Neural cell (in vitro differentiated cells): Measurements from ENCODE around the gene MYPN. TPM values are rescaled to one million over a fixed set of nuclear protein-coding genes. Genes with fewer than 3 reads are reported as not detected.

Experiments used
- H2AFZ ChIP-seq: fragments of 200-600, 300-800 bp; sonication (generic), shearing (Covaris generic); 2 replicates; pipeline ENCODE4 v1.6.0; 2014; ENCODE audit warnings: low read depth, mild to moderate bottlenecking, antibody characterized with exemption, low read length, moderate library complexity
- H3F3A ChIP-seq: fragments of 200-600 bp; shearing (Covaris generic); 2 replicates; pipeline ENCODE4 v1.6.1; 2016; ENCODE audit warnings: mild to moderate bottlenecking, moderate library complexity, mixed read lengths, antibody characterized with exemption, low read length; ENCODE audit not compliant: insufficient read depth, poor library complexity, severe bottlenecking
- H3K27ac ChIP-seq: fragments of 200-600, 300-800 bp; sonication (generic), shearing (Covaris generic); 2 replicates; pipeline ENCODE4 v1.5.1; 2014; ENCODE audit warnings: mild to moderate bottlenecking, low read length, moderate library complexity
- H3K27me3 ChIP-seq: fragments of 300-800, 200-600 bp; sonication (generic), shearing (Covaris generic); 2 replicates; pipeline ENCODE4 v1.6.0; 2014; ENCODE audit warnings: mild to moderate bottlenecking, low read depth, low read length, moderate library complexity; ENCODE audit not compliant: insufficient read depth
- H3K36me3 ChIP-seq: fragments of 300-800, 200-600 bp; sonication (generic), shearing (Covaris generic); 2 replicates; pipeline ENCODE4 v1.5.1; 2014; ENCODE audit warnings: mild to moderate bottlenecking, antibody characterized with exemption, low read length, moderate library complexity; ENCODE audit not compliant: insufficient read depth
- H3K4me2 ChIP-seq: fragments of 300-800, 200-600 bp; sonication (generic), shearing (Covaris generic); 2 replicates; pipeline ENCODE4 v1.6.0; 2014; ENCODE audit warnings: mild to moderate bottlenecking, low read length
- H3K4me3 ChIP-seq: fragments of 300-800, 200-600 bp; sonication (generic), shearing (Covaris generic); 2 replicates; pipeline ENCODE4 v1.5.1; 2014; ENCODE audit warnings: mild to moderate bottlenecking, low read length, moderate library complexity
- H3K79me2 ChIP-seq: fragments of 200-600 bp; shearing (Covaris generic); replicated peaks from 2 replicates; pipeline ENCODE4 v1.6.0; 2014; ENCODE audit warnings: mild to moderate bottlenecking, low read length, moderate library complexity; ENCODE audit not compliant: insufficient read depth
- H3K9ac ChIP-seq: fragments of 300-800, 200-600 bp; sonication (generic), shearing (Covaris generic); 2 replicates; pipeline ENCODE4 v1.6.1; 2016; ENCODE audit warnings: mild to moderate bottlenecking, low read length, mixed read lengths
- H3K9me2 ChIP-seq: fragments of 200-600 bp; shearing (Covaris generic); 2 replicates; pipeline ENCODE4 v1.6.1; 2016; ENCODE audit warnings: mild to moderate bottlenecking, low read length, mixed read lengths; ENCODE audit not compliant: insufficient read depth
- H3K9me3 ChIP-seq: fragments of 200-600, 300-800 bp; sonication (generic), shearing (Covaris generic); 2 replicates; pipeline ENCODE4 v1.6.1; 2016; ENCODE audit warnings: mild to moderate bottlenecking, mixed run types, low read length, moderate library complexity, mixed read lengths
- H4K20me1 ChIP-seq: fragments of 200-600 bp; shearing (Covaris generic); 2 replicates; pipeline ENCODE4 v1.6.1; 2016; ENCODE audit warnings: mild to moderate bottlenecking, mixed run types; ENCODE audit not compliant: insufficient read depth
- EP300 ChIP-seq: fragments of 450-650 bp; conservative IDR thresholded peaks from 2 replicates; pipeline ENCODE4 v1.6.1; 2014; ENCODE audit warnings: antibody characterized with exemption, mild to moderate bottlenecking, moderate library complexity; ENCODE audit not compliant: poor library complexity, severe bottlenecking
- EZH2 ChIP-seq: fragments of 200-600, 300-800 bp; shearing (Covaris generic), sonication (generic); IDR thresholded peaks from 2 replicates; pipeline ENCODE4 v1.6.1; 2014; ENCODE audit warnings: antibody characterized with exemption, low read length, borderline replicate concordance, mild to moderate bottlenecking; ENCODE audit not compliant: insufficient read depth, poor library complexity, severe bottlenecking
- MXI1 ChIP-seq: fragments of 450-650 bp; conservative IDR thresholded peaks from 2 replicates; pipeline ENCODE4 v1.6.1; 2014; ENCODE audit warnings: antibody characterized with exemption, mild to moderate bottlenecking; ENCODE audit not compliant: poor library complexity, severe bottlenecking
- POLR2AphosphoS5 ChIP-seq: IDR thresholded peaks from 2 replicates; pipeline ENCODE4 v1.6.1; 2012
- RAD21 ChIP-seq: fragments of 450-650 bp; conservative IDR thresholded peaks from 2 replicates; pipeline ENCODE4 v1.6.1; 2014; ENCODE audit warnings: antibody characterized with exemption, mild to moderate bottlenecking, moderate library complexity
- SMC3 ChIP-seq: fragments of 450-650 bp; conservative IDR thresholded peaks from 2 replicates; pipeline ENCODE4 v1.6.1; 2014; ENCODE audit warnings: antibody characterized with exemption, mild to moderate bottlenecking, moderate library complexity; ENCODE audit not compliant: poor library complexity
- TAF1 ChIP-seq: IDR thresholded peaks from 2 replicates; pipeline ENCODE4 v1.6.1; 2012; ENCODE audit warnings: low read depth
- polyA minus RNA-seq: library from RNA; depleted of rRNA, polyadenylated mRNA; stranded (reverse); fragments of >200 nt; gene quantifications from 2 replicates; pipeline ENCODE4 v1.2.3, GENCODE V29; 2014
- polyA plus RNA-seq: library from polyadenylated mRNA; depleted of rRNA; stranded (reverse); fragments of >200 nt; gene quantifications from 2 replicates; pipeline ENCODE4 v1.2.3, GENCODE V29; 2014
- TF ChIP-seq, protein P1 (sequence below): IDR thresholded peaks from 2 replicates; pipeline ENCODE4 v1.6.1; 2012; ENCODE audit warnings: borderline replicate concordance
- TF ChIP-seq, protein P2 (sequence below): fragments of 450-650 bp; IDR thresholded peaks from 2 replicates; pipeline ENCODE4 v1.5.1; 2014; ENCODE audit warnings: antibody characterized with exemption, mild to moderate bottlenecking, moderate library complexity; ENCODE audit not compliant: poor library complexity, severe bottlenecking

MYPN gene, protein sequence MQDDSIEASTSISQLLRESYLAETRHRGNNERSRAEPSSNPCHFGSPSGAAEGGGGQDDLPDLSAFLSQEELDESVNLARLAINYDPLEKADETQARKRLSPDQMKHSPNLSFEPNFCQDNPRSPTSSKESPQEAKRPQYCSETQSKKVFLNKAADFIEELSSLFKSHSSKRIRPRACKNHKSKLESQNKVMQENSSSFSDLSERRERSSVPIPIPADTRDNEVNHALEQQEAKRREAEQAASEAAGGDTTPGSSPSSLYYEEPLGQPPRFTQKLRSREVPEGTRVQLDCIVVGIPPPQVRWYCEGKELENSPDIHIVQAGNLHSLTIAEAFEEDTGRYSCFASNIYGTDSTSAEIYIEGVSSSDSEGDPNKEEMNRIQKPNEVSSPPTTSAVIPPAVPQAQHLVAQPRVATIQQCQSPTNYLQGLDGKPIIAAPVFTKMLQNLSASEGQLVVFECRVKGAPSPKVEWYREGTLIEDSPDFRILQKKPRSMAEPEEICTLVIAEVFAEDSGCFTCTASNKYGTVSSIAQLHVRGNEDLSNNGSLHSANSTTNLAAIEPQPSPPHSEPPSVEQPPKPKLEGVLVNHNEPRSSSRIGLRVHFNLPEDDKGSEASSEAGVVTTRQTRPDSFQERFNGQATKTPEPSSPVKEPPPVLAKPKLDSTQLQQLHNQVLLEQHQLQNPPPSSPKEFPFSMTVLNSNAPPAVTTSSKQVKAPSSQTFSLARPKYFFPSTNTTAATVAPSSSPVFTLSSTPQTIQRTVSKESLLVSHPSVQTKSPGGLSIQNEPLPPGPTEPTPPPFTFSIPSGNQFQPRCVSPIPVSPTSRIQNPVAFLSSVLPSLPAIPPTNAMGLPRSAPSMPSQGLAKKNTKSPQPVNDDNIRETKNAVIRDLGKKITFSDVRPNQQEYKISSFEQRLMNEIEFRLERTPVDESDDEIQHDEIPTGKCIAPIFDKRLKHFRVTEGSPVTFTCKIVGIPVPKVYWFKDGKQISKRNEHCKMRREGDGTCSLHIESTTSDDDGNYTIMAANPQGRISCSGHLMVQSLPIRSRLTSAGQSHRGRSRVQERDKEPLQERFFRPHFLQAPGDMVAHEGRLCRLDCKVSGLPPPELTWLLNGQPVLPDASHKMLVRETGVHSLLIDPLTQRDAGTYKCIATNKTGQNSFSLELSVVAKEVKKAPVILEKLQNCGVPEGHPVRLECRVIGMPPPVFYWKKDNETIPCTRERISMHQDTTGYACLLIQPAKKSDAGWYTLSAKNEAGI (N-terminal part only)
- polyA plus RNA-seq (not detected in 2 replicates), polyA minus RNA-seq (not detected in 2 replicates)

DNA sequence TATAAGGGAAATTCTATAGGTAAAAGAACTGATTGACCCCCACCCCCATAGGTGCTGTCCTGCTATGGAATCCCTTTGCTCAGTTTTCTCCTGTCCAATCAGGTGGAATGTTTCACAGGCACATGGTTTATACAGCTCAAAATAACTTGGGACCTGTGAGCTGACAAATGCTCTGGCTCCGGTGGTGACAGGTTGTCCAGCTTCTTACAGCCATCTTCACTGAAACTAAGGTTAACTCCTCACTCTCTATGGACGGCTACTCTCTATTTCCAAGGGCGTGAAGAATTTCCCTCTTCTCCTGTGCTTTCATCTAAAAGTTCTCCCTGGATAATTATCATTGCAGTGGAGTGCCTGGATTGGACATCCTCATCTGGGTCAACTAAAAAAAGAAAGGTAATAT lies at the start of gene MYPN:
MYPN (plus strand) TSS at position 158 of the 400 bp plus-strand sequence. CDS start 11,951 bp downstream, outside the sequence.
- Histone ChIP-seq H3K27ac (no peak within 1 kb of the TSS), H3K79me2 (no peaks in the 10 kb centered on the region), H2AFZ (no peak within 1 kb of the TSS), H3K9ac (no peak within 1 kb of the TSS), H4K20me1 (no peaks in the 10 kb centered on the region), H3K4me3 (no peak within 1 kb of the TSS), H3K9me3 (no peaks in the 10 kb centered on the region), H3F3A (no peaks in the 10 kb centered on the region), H3K36me3 (no peaks in the 10 kb centered on the region), H3K27me3 (no peaks in the 10 kb centered on the region), H3K9me2 (no peaks in the 10 kb centered on the region), H3K4me2 (no peak within 1 kb of the TSS)
- TF ChIP-seq EZH2, result no peak
- no peak for TF ChIP-seq TAF1
- no peak for TF ChIP-seq MXI1
- no peak for TF ChIP-seq POLR2AphosphoS5
- TF ChIP-seq SMC3, result no peak
- no peak for TF ChIP-seq RAD21
- TF ChIP-seq, protein P1, sequence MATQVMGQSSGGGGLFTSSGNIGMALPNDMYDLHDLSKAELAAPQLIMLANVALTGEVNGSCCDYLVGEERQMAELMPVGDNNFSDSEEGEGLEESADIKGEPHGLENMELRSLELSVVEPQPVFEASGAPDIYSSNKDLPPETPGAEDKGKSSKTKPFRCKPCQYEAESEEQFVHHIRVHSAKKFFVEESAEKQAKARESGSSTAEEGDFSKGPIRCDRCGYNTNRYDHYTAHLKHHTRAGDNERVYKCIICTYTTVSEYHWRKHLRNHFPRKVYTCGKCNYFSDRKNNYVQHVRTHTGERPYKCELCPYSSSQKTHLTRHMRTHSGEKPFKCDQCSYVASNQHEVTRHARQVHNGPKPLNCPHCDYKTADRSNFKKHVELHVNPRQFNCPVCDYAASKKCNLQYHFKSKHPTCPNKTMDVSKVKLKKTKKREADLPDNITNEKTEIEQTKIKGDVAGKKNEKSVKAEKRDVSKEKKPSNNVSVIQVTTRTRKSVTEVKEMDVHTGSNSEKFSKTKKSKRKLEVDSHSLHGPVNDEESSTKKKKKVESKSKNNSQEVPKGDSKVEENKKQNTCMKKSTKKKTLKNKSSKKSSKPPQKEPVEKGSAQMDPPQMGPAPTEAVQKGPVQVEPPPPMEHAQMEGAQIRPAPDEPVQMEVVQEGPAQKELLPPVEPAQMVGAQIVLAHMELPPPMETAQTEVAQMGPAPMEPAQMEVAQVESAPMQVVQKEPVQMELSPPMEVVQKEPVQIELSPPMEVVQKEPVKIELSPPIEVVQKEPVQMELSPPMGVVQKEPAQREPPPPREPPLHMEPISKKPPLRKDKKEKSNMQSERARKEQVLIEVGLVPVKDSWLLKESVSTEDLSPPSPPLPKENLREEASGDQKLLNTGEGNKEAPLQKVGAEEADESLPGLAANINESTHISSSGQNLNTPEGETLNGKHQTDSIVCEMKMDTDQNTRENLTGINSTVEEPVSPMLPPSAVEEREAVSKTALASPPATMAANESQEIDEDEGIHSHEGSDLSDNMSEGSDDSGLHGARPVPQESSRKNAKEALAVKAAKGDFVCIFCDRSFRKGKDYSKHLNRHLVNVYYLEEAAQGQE, result no peak
- TF ChIP-seq EP300, result no peak
- TF ChIP-seq, protein P2, sequence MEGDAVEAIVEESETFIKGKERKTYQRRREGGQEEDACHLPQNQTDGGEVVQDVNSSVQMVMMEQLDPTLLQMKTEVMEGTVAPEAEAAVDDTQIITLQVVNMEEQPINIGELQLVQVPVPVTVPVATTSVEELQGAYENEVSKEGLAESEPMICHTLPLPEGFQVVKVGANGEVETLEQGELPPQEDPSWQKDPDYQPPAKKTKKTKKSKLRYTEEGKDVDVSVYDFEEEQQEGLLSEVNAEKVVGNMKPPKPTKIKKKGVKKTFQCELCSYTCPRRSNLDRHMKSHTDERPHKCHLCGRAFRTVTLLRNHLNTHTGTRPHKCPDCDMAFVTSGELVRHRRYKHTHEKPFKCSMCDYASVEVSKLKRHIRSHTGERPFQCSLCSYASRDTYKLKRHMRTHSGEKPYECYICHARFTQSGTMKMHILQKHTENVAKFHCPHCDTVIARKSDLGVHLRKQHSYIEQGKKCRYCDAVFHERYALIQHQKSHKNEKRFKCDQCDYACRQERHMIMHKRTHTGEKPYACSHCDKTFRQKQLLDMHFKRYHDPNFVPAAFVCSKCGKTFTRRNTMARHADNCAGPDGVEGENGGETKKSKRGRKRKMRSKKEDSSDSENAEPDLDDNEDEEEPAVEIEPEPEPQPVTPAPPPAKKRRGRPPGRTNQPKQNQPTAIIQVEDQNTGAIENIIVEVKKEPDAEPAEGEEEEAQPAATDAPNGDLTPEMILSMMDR, result no peak

DNA sequence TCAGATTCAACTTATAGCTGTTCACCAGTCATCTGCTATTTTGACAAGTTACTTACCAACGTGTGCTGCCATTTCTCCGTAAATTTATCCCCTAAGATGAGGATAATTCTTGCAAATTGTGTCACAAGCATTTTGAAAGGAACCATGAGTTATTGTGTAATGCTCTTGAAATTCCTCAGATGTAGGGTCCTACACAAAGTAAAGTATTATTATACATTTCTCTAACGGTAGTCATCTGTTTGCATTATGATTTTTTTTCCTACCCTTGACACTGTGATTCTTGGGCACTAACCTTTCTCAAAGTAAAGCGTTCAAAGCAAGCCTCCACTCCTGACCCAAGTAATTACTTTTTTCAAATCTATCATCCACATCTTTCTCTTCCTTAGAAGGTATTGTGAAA lies 42.3 kb upstream of the MYPN start:
- H3K9me2 ChIP-seq, result no peaks in the 10 kb centered on the region
- peaks cover 20% of the 10 kb centered on the region for H3K79me2 ChIP-seq
- H3K9me3 ChIP-seq, result no peaks in the 10 kb centered on the region
- no peak for TF ChIP-seq RAD21
- TF ChIP-seq, protein P2, result no peak
- no peak for TF ChIP-seq SMC3
- TF ChIP-seq POLR2AphosphoS5, result no peak
- no peak for TF ChIP-seq EZH2
- TF ChIP-seq, protein P1, result no peak
- no peak for TF ChIP-seq EP300
- no peak for TF ChIP-seq TAF1
- no peak for TF ChIP-seq MXI1
- no peaks in the 10 kb centered on the region for H4K20me1 ChIP-seq
- no peaks in the 10 kb centered on the region for H3K27me3 ChIP-seq
- no peak overlapping the region for H2AFZ ChIP-seq
- H3K9ac ChIP-seq, result no peak overlapping the region
- no peak overlapping the region for H3K27ac ChIP-seq
- H3K36me3 ChIP-seq, result no peaks in the 10 kb centered on the region
- H3K4me2 ChIP-seq, result no peak overlapping the region
- no peak overlapping the region for H3K4me3 ChIP-seq
- no peaks in the 10 kb centered on the region for H3F3A ChIP-seq
